PC-9 (cell line): Measurements from ENCODE around the gene ANKRD62. TPM values are rescaled to one million over a fixed set of nuclear protein-coding genes. Genes with fewer than 3 reads are reported as not detected.

Experiments
- BruUV-seq: library from RNA; stranded (reverse); fragments of 400-500 nt; replicated peaks from 2 replicates; lab custom pipeline; 2021; lab: Mats Ljungman, UMichigan
- CTCF ChIA-PET: fragments of 300-600 bp; sonication (Branson Sonifier 250); formaldehyde crosslinking; loops from one replicate; lab custom pipeline; 2022; ENCODE audit warnings: antibody characterized with exemption; lab: Charles Lee
- POLR2A ChIA-PET: fragments of 300-600 bp; sonication (Branson Sonifier 250); formaldehyde crosslinking; loops from one replicate; lab custom pipeline; 2022; ENCODE audit warnings: antibody characterized with exemption; ENCODE audit not compliant: unreplicated experiment; lab: Charles Lee
- DNase-seq, 2 experiments: peaks; one replicate each; pipeline versions ENCODE4 v3.0.0 to v3.0.0-alpha.2; 2015 to 2022; ENCODE audit warnings: mixed read lengths in 1 of 2
- H2AFZ ChIP-seq: fragments of 200-600 bp; sonication (generic); 2 replicates; pipeline ENCODE4 v1.8.1; 2017; ENCODE audit warnings: antibody characterized with exemption
- H3F3A ChIP-seq: fragments of 200-600 bp; sonication (generic); 2 replicates; pipeline ENCODE4 v1.8.1; 2017; ENCODE audit warnings: antibody characterized with exemption, mild to moderate bottlenecking, low read depth; ENCODE audit not compliant: insufficient read depth
- H3K27ac ChIP-seq: fragments of 200-600 bp; sonication (generic); 2 replicates; pipeline ENCODE4 v1.6.1; 2016; ENCODE audit warnings: mixed run types
- H3K27me3 ChIP-seq: fragments of 200-600 bp; sonication (generic); 2 replicates; pipeline ENCODE4 v1.6.1; 2016; ENCODE audit warnings: low read depth, mixed run types; ENCODE audit not compliant: insufficient read depth
- H3K36me3 ChIP-seq: fragments of 200-600 bp; sonication (generic); 2 replicates; pipeline ENCODE4 v1.6.1; 2016; ENCODE audit warnings: low read depth, mixed run types
- H3K4me1 ChIP-seq: fragments of 200-600 bp; sonication (generic); replicated peaks from 2 replicates; pipeline ENCODE4 v1.6.1; 2016; ENCODE audit warnings: mixed run types; ENCODE audit not compliant: insufficient read depth
- H3K4me2 ChIP-seq: fragments of 200-600 bp; sonication (generic); 2 replicates; pipeline ENCODE4 v1.6.1; 2017; ENCODE audit warnings: mixed run types
- H3K4me3 ChIP-seq: fragments of 200-600 bp; sonication (generic); 2 replicates; pipeline ENCODE4 v1.6.1; 2016; ENCODE audit warnings: mixed run types
- H3K79me2 ChIP-seq: fragments of 200-600 bp; sonication (generic); 2 replicates; pipeline ENCODE4 v1.6.1; 2017; ENCODE audit warnings: low read depth, mixed run types
- H3K9me2 ChIP-seq: fragments of 200-600 bp; sonication (generic); 2 replicates; pipeline ENCODE4 v1.8.1; 2017; ENCODE audit warnings: mild to moderate bottlenecking; ENCODE audit not compliant: insufficient read depth
- H3K9me3 ChIP-seq: fragments of 200-600 bp; sonication (generic); 2 replicates; pipeline ENCODE4 v1.8.1; 2016; ENCODE audit warnings: low read depth; ENCODE audit not compliant: insufficient read depth
- H4K20me1 ChIP-seq: fragments of 200-600 bp; sonication (generic); 2 replicates; pipeline ENCODE4 v1.8.1; 2017; ENCODE audit not compliant: insufficient read depth
- CTCF ChIP-seq: fragments of 200-600 bp; sonication (generic); conservative IDR thresholded peaks from 2 replicates; pipeline ENCODE4 v1.6.1; 2017; ENCODE audit warnings: mixed run types, antibody characterized with exemption, mild to moderate bottlenecking, moderate library complexity
- EZH2 ChIP-seq: fragments of 200-600 bp; sonication (generic); IDR thresholded peaks from 2 replicates; pipeline ENCODE4 v1.8.0; 2017; ENCODE audit warnings: antibody characterized with exemption, low read depth
- intact Hi-C: fragments of 100-400 bp; cut with micrococcal nuclease; formaldehyde crosslinking; loops from one replicate; pipeline ENCODE4 v1.10.0; 2022; ENCODE audit not compliant: unreplicated experiment
- total RNA-seq: library from RNA; stranded (reverse); gene quantifications from 2 replicates; pipeline ENCODE4 v1.2.3, GENCODE V29; 2021

The ANKRD62 gene
- total RNA-seq, 1 experiment from 2014 or later: not detected

GRCh38 chr18:12049978-12050811 lies 43.4 kb upstream of the ANKRD62 start:
- no peaks in the 10 kb centered on the region for H3K79me2 ChIP-seq
- H2AFZ ChIP-seq: no peak overlapping the region
- no peaks in the 10 kb centered on the region for H3K36me3 ChIP-seq
- ChIA-PET CTCF (no interaction called here), POLR2A (no interaction called here)
- H3K4me3 ChIP-seq: no peak overlapping the region
- no peak for DNase-seq
- no TSS peak for BruUV-seq
- no peaks in the 10 kb centered on the region for H3K9me3 ChIP-seq
- H3K4me2 ChIP-seq: no peak overlapping the region
- no peaks in the 10 kb centered on the region for H3K27me3 ChIP-seq
- intact Hi-C loops: no loop called here
- H3K9me2 ChIP-seq: no peaks in the 10 kb centered on the region
- no peaks in the 10 kb centered on the region for H3K4me1 ChIP-seq
- no peaks in the 10 kb centered on the region for H4K20me1 ChIP-seq
- TF ChIP-seq EZH2 (no peak), CTCF (no peak)
- no peaks in the 10 kb centered on the region for H3F3A ChIP-seq
- no peak overlapping the region for H3K27ac ChIP-seq

- Histone ChIP-seq H3K36me3 (no peaks in the 10 kb centered on the region), H3K27me3 (no peaks in the 10 kb centered on the region), H4K20me1 (no peaks in the 10 kb centered on the region), H3K9me2 (no peaks in the 10 kb centered on the region), H3K4me3 (no peak overlapping the region), H3K4me2 (no peak overlapping the region), H3F3A (no peaks in the 10 kb centered on the region), H3K27ac (no peak overlapping the region), H3K4me1 (no peaks in the 10 kb centered on the region), H2AFZ (no peak overlapping the region), H3K9me3 (no peaks in the 10 kb centered on the region), H3K79me2 (no peaks in the 10 kb centered on the region)
- no TSS peak for BruUV-seq
- ChIA-PET CTCF (no interaction called here), POLR2A (no interaction called here)
- intact Hi-C loops: no loop called here
- TF ChIP-seq CTCF (no peak), EZH2 (no peak)
- DNase-seq: no peak
These were observed 40.8 kb upstream of the ANKRD62 start for GRCh38 chr18:12052866-12053265.

GRCh38 chr18:12053289-12053688 lies 40.4 kb upstream of the ANKRD62 start:
- H3K27ac ChIP-seq: no peak overlapping the region
- H2AFZ ChIP-seq: no peak overlapping the region
- no peak overlapping the region for H3K4me2 ChIP-seq
- no peaks in the 10 kb centered on the region for H3K9me2 ChIP-seq
- no peak for TF ChIP-seq CTCF
- no peak for TF ChIP-seq EZH2
- ChIA-PET CTCF (no interaction called here), POLR2A (no interaction called here)
- H3K27me3 ChIP-seq: no peaks in the 10 kb centered on the region
- intact Hi-C loops: no loop called here
- H3K4me3 ChIP-seq: no peak overlapping the region
- no peaks in the 10 kb centered on the region for H3K4me1 ChIP-seq
- no peaks in the 10 kb centered on the region for H3F3A ChIP-seq
- DNase-seq: no peak
- H3K79me2 ChIP-seq: no peaks in the 10 kb centered on the region
- H4K20me1 ChIP-seq: no peaks in the 10 kb centered on the region
- H3K36me3 ChIP-seq: no peaks in the 10 kb centered on the region
- H3K9me3 ChIP-seq: no peaks in the 10 kb centered on the region
- no TSS peak for BruUV-seq
